Middle frontal gyrus (tissue), 1 donor: ENCODE data around the gene TMEM121B.
A peak's percentile ranks its signal among the peaks of the same experiment; 100 is the strongest.

Experiments used
- DNase-seq: peaks from one replicate; pipeline ENCODE4 v3.0.0-alpha.2; 2015; ENCODE audit warnings: low spot score; ENCODE audit errors: extremely low spot score

TMEM121B gene

DNA sequence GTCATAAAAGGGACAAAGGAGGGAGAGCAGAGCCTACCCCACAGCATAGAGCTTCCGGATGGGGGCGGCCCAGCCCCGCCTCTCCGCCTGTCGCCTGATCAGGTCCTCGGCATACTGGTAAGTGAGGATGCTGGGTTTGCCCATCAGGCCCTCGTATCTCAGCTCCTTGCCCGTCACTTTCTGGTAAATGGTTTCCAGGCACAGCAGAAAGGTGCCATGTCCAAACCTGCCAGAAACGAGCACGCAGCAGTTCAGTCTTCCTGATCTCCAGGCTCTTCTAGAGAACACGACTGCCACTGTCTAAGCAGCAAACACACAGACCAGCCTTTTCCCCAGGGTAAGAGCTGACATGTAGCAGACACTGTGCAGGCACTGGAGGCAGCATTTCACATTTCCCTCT is 17.4 kb upstream of the TMEM121B start:
- DNase-seq = no peak

DNA sequence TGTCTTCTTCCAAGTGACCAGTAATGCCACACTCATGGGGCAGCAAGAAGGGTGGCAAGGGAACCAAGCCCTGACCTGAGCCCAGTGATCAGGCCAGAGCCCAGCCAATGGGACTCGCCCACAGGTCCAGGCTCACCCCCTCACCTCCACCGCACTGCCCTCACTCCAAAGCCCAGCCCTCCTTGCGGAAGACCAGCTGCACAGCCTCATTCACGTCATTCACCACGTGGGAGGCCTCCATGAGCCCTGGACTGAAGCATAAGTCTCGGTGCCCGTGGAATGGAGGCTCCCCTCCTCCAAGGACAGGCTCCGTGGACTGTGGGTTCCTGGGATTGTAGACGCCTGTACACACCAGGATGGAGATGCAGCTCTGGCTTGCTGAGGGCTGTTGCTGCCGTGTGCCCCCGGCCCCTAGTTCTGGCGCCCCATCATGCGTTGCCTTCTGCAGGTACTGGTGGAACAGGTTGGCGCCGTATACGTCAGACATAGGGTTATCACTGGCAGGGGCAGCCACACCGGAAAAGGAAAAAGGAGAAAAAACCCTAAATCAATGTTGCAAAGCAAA is 16.8 kb upstream of the TMEM121B start:
- no peak for DNase-seq

DNA sequence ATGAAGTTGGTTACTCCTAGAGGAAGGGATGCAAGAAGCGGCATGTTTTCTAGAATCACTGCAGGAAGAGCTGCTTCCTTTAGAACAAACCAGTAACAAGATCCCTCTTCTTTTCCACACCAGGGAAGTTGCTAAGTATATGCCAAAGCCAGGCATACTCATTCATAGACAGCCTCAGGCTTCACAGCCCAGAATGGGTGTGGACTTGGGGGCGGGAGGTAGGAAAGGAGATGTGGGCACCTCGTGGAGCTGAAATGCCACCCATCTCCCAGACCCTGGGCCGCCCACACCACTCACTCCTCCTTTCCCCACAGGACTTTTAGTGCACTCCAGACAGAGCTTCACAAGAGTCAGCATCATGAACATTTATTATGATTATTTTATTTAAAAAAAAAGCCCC is 16.0 kb upstream of the TMEM121B start:
- no peak for DNase-seq

DNA sequence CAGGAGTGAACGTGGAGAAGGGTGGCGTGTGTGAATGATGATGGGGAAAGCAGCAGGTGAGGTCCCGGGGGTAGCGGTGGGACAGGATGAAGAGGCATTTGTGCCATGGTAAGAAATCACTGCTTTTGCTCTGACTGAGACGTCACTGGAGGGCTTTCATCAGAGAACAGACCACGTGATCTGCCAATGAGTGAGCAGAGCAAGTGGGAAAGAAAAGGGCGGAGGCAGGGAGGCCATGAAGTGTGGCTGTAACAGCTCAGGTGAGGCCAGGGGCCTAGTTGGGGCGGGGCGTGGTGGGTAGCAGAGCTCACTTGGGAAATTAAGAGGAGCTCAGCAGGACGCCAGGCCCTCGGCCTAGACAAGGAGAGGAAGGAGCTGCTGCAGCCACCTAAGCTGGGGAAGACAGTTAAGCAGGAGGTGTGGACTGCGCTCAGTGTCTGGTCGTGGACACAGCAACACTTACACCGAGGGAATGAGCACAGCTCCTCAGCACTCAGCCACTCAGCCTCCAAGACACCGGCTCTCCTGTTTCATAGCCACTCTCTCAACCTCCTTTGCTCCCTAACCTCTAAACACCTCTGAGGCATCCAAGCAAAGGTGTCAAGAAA is 14.1 kb upstream of the TMEM121B start:
- DNase-seq = no peak

DNA sequence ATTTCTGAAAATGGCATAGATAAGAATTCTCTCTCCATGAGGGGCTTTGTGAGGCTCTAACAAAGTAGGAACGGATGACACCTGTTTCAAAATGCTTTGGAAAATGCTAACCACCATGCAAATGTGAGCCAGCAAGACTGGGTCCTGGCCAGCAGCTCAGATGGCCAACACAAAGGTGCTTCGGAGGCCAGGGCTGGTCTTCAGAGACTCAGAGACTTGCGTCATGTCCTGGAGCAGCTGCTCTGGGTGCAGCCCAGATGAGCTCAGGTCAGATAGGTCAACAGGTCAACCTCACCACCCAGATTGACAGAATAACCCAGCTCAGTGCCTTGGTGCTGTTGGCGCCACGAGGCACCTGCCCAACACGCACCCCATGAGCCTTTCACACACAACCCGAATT is 12.0 kb upstream of the TMEM121B start:
- DNase-seq = no peak

DNA sequence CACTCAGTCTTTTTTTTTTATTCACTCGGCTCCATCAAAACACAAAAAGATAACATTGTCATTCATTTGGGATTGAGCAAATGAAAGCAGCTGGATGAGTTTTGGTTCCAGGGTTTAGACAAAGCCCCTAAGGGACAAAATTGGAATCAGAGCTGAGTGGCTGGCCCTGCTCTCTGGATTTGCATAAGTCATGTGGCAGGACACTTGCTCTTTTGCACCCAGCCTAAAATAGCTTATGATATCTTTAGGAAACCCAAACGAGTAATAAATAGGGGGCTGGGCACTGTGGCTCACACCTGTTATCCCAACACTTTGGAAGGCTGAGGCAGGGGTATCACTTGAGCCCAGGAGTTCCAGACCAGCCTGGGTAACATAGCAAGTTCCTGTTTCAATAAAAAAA is 11.0 kb upstream of the TMEM121B start:
- DNase-seq = no peak

DNA sequence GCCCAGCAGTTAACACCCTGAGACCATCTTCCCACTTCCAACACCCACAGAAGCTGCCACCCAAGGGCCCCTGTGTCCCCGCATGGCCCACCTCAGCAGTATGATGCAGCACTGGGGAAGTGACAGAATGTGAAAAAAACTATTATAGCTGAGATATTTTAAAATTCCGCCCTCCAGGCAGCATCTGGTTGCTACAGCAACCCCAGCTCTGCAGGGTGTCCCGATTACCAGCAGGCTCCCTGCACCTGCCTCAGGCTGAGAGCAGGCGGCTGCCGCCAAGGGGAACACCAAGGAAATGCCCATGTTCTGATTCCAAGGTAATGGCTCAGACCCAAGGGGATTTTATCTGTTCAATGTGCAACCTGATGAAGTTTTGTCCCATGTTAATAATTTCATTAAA is 10.5 kb upstream of the TMEM121B start:
- peak; percentile 35 for DNase-seq

DNA sequence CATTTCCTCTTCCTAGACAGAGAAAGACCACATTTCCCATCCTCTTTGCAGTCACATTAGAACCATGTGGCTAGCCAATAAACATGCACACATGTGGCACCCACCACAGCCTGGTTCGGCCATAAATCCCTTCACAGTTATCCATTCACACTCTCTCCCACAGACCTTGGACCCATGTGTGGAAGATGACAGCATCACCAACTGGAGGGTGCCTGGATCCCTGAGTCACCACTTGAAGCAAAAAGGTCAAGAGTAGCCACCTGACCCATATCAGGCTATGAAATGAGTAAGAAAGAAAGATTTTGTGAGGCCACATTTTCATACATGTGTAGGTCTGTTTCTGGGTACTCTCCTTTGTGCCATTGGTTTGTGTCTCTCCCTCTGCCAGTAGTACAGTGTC is 9.0 kb upstream of the TMEM121B start:
- no peak for DNase-seq

DNA sequence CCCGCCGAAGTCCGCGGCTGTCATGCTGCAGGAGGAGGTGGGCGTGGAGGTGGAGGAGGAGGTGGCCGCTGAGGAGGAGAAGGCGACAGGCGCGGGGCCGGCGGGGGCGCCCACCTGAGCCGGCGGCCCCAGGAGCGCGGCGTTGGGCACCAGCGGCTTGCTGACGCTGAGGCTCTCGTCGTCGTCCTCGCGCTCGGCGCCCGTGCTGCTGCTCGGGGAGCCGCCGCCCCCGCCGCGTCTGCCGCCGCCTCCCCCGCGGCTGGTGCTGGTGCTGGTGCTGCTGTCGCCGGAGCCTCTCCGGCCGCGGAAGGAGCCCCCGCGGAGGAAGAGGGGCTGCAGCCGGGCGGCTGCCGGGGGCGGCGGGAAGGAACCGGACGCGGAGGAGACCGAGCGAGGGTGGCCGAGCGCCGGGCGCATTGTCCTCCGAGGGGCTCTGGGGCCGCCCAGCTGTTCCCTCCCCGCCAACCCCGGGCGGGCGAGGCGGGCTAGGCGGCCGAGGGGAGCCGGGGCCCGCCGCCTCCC is 388 bp downstream of the TMEM121B start:
- no peak for DNase-seq

DNA sequence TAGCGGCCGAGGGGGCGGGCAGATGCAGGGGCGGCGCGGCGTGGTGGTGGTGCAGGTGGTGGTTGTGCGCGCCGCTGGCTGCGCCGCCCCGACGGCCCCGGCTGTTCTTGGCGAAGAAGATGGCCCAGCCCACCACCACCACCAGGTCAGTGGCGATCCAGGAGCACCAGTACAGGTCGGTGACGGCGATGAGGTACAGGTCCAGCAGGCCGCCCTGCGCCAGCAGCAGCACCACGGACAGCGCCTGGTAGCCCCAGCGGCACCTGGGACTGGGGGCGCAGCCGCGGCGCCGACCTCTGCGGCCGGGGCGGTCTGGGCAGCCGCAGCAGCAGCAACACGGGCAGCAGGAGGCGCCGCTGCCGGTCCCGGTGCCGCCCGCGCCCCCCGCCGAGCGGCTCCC is 879 bp downstream of the TMEM121B start:
- no peak for DNase-seq

DNA sequence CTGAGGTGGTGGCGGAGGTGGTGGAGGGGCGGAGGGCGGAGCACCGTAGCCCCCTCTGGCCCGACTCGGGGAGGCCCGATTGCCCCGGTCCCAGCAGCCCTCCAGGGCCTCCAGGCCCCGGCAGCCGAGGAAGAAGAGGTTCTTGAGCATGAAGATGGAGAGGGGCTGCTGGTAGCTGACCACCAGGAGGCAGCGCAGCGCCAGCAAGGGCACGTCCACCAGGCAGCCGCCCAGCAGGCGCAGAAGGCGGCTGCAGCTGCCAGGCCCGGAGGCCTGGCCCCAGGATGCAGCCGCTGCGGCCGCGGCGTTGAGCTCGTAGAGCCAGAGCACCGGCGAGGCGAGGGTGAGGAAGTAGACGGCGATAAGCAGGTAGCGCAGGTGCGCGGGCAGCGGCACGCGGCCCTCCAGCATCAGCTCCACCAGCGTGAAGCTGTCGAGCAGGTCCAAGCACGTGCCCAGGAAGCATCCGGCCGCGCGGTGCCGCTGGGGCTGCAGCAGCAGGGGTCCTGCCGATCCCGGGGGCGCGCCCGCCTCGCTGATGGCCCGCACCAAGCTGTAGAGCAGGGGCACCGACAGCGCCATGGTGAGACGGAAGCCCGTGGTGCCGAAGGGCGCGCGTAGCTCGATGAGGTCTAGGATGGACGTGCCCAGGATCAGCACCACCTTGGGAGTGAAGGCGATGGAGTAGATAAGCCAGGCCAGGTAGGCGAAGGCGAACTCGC is 1.5 kb downstream of the TMEM121B start:
- DNase-seq = no peak

DNA sequence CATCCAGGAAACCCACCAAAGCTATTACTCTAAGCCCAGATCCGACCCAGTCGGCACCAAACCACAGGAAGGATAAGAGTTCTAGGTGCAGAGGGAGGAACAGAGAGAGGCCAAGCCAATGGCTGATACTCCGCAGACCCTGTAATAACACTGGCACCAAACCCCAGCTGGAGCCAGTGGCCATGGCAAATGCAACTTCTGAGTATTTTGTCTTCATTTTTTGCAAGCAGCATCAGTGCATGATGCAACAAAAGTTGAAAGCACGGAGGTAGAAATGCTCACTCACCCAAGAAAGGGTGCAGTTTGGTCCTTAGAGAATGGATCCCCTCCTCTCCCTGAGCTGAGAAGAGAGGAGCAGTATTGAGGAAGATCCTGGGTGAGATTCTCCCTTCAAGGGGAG is 2.8 kb downstream of the TMEM121B start:
- DNase-seq = no peak

DNA sequence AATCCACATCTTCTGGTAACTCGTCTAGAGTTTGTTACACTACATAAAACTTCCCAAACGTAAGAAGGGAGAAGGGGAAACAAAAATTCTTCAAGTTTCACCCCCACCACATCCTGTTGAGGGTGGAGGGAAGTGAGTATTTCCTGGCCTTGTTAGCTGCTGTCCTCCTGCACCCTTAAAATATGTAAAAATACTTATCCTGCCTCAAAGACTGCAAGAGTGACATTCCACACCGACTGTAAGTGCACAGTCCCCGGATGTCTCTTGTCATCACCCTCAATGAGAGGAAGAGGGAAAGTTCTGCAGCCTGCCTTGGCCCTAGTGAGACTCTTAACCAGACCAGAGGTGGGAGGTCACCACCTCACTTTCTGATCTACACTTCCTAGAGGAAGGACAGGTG is 3.3 kb downstream of the TMEM121B start:
- DNase-seq = no peak

DNA sequence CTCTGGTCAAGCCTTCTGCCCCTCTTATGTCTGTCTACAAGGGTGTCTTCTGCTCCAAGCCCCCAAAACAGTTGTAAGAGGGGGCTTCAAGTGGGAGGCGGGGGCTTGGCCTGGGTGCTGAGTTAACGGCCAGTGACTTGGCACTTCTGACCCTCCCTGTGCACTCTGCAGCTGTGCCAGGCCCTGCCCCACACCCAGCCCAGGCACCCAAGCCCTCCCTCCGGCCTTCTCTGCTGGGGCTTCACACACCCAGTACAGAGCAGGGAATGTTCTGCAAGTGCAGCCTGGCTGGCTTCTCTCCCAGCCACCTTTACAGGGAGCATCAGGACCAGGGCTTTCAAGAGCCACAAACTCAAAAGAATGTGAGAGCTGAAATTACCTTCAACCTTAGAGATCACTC is 3.8 kb downstream of the TMEM121B start:
- DNase-seq = no peak

DNA sequence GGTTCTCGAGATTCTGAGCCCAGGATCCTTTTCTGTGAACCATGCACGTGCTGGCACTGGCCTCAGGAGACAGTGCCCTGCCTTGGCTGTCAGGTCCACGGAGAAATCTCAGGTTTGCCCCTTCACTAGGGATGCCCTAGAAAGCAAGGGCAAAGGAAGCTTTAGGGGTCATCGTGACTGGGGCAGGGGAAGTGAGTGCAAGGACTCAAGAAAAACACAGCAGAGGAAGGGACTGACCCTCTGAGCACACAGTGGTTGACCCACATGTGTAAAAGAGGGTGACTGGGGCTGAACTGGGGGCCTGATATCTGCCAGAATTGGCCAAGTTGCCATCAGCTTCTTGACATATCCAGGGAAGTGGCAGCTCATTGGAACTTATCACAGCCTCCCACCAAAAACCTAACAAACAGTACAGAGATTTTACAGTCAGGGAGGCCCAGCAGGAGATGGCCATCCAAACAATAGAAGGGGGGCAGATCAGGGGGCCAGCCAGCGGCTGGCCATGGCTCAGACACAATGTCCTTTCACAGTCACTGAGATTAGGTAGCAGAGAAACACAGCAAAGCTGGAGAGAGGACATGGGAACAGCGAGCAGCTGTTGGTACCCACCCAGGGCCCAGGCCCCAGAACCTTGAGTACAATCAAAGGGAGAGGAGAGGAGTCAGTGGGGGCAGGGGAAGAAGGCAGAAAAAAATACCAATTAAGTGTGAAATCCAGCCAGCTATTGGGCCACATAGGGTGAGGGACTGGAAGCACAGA is 4.4 kb downstream of the TMEM121B start:
- DNase-seq = no peak

DNA sequence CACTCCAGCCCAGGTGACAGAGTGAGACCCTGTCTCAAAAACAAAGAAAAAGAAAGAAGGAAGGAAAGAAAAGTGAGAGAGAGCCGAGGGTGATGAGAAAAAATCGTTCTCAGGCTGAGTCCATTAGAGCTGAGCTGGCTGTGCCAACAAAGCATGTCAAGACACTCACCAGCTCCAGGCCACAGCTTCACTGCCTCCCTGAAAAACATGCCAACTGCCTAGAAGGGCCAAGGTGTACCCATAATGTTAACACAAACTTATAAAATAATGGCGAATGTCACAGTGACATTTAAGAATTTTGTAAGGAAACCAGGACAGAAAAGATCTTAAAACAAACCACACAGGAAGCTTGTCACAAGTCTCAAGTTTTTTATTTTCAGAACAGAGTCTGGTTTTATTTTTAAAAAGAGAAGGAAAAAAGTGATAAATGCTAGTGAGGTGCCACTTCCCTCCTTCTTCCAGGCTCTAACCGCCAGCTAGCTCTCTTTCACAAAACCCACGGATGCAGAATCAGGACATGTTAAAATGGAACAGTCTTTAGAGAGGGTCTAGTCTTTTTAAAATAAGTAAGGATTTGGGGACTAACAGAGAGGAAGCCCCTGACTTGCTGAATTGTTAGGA is 5.1 kb downstream of the TMEM121B start:
- DNase-seq = peak; percentile 31

DNA sequence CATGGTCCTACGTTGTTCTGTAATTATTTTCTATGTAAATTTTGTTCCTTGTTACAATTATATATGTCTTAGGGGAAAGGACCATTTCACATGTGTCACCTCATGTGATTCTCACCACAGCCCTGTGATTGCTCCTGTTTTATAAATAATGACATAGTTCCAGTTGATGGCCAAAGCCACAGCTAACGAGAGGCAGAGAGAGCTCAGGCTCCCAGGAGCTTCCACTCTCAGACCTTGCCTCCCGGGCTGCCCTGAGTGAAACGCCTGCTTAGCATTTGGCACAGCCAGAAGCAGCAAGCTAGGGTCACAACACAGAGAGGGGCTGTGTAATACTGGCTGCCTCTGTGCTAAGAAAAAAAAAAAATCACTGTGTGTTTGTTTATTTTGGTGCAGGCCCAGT is 5.9 kb downstream of the TMEM121B start:
- no peak for DNase-seq

DNA sequence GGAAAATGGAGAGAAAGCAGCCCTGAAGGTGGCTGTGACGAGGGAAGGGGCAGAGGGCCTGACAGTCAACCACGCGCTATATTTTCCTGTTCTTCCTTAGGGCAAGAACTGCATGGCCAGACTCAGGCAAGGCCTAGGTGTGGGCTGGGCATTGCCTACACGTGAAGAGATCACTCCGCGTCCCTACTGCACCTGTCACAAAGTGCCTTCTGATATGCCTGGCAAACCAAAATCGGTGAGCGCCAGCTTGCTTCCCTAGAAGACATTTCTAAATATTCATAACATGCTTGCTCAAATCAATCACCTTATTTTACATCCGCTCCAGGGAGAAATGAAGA is 6.3 kb downstream of the TMEM121B start:
- DNase-seq = no peak

DNA sequence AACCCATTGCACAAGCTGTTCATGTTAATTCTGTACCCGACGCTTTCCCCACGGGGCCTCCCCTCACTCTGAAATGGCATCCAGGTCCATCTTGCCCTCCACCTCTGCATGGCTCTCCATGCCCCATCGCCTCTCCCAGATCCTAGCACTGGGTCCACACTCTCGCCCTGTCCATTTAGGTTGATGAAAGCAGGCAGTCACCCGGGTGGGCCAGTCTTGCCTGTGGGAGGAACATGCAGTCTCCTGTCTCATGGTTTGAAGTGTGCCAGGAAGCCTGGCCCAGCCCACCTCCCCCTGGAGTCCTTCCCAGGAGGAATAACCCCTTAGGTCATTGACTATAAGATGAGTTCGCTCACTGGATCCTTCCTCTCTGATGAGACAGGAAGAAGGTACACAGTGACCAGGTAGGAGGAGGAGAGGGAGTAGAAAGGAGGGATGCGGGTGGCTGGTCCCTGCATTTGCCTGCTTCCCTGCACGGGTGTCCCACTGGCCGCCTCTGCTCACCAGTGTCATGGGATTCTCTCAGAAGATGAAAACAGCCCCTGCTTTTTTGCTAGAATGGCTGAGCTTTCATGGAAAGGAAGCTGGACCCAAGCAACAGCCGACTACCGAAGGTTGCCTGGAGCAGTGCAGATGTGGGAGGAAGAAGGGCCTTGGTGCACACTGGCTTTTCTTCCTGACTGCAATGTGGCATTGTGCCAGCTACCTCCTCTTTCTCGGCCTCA is 6.8 kb downstream of the TMEM121B start:
- DNase-seq = no peak

DNA sequence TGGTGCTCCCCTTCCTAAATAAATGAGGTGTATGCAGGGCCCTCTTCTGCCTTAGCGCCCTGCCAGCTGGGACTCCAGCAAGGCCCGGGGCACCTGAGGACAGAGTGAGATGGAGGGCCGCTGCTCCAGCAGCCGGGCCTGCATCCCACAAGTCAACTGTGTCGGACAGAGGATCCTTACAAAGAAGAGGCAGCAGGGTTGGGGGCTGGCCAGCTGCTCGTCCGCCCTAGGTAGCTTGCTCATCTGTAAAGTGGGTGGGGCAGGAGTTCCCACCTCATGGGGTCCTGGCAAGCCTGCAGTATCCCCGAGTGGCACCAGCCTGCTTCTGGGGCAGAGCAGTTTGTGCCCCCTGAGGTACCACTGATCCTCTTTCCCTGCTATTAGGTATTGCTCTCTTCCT is 7.6 kb downstream of the TMEM121B start:
- no peak for DNase-seq

DNA sequence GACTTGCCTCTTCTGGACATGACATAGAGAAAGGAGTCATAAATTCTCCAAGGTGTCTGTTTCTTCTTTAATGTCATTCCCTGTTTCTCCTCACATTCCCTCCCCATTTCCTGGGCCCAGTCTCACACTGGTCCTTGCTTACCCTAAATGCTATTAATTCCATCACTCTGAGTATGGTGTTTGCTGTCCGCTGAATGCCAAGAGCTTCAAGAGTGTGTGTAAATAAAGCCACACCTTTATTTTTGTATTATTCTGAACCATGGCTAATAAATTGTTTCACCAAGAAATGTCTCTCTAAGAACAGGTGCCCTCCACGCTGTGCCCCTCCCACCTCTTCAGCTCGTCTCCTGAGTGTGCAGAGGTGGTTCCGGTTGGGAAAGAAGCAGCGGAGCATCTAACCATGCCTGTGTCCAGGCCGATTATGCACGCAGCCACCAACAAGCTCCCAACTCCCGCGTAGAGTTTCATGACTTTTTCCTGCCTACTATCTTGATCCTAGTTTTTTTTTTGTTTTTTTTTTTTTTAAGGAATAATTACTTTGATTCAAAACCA is 8.6 kb downstream of the TMEM121B start:
- DNase-seq = no peak
